GM12864 (cell line): Measurements from ENCODE around the gene PRSS57.
A peak's percentile ranks its signal among the peaks of the same experiment; 100 is the strongest.
"Not testable (repeated sequence)": the region's sequence is repeated elsewhere in the genome, so short reads cannot be mapped to it uniquely, and the experiment has no call there.

Experiments used
- DNase-seq: peaks from one replicate; pipeline ENCODE4 v3.0.0-alpha.2; 2011; ENCODE audit warnings: low read depth
- H3K4me3 ChIP-seq: 2 replicates; pipeline ENCODE4 v1.5.1; 2011; ENCODE audit warnings: mild to moderate bottlenecking, low read depth, low read length, control low read depth
- TF ChIP-seq, protein P1 (sequence below): IDR thresholded peaks from 2 replicates; pipeline ENCODE4 v1.5.1; 2011; ENCODE audit warnings: low read depth, mild to moderate bottlenecking, moderate library complexity, low read length, control low read depth, inconsistent platforms; ENCODE audit errors: missing control alignments

Gene PRSS57

DNA sequence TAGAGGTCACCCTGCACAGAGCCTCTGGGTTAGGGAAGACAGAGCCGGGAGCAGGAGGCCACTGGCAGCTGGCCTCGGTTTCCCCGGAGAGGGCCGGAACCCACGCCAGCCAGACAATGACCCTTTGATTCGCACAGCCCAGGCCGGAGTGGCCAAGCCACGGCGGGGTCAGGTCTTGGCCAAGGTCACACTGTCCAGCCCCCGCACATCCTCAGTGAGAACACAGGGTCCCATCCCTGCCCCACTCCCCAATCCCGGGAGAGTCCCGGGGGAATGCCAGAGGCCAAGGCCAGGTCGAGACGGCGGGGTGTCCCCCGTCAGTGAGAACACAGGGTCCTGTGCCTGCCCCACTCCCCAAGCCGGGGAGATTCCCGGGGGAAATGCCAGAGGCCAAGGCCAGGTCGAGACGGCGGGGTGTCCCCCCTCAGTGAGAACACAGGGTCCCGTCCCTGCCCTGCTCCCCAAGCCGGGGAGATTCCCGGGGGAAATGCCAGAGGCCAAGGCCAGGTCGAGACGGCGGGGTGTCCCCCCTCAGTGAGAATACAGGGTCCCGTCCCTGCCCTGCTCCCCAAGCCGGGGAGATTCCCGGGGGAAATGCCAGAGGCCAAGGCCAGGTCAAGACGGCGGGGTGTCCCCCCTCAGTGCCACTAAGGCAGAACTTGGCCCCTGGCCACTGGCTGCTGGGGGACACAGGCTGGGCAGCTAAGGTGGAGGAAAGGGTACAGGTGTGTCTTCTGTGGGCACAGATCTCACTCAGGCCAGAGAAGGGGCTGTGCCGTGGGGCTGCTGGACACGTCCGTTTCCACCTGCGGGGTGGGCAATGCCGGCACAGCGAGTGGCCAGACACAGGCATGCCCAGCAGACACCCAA, 20.7 kb downstream of the PRSS57 start:
- H3K4me3 ChIP-seq: no peak overlapping the region
- DNase-seq: no peak
- TF ChIP-seq, protein P1, sequence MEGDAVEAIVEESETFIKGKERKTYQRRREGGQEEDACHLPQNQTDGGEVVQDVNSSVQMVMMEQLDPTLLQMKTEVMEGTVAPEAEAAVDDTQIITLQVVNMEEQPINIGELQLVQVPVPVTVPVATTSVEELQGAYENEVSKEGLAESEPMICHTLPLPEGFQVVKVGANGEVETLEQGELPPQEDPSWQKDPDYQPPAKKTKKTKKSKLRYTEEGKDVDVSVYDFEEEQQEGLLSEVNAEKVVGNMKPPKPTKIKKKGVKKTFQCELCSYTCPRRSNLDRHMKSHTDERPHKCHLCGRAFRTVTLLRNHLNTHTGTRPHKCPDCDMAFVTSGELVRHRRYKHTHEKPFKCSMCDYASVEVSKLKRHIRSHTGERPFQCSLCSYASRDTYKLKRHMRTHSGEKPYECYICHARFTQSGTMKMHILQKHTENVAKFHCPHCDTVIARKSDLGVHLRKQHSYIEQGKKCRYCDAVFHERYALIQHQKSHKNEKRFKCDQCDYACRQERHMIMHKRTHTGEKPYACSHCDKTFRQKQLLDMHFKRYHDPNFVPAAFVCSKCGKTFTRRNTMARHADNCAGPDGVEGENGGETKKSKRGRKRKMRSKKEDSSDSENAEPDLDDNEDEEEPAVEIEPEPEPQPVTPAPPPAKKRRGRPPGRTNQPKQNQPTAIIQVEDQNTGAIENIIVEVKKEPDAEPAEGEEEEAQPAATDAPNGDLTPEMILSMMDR: no peak

DNA sequence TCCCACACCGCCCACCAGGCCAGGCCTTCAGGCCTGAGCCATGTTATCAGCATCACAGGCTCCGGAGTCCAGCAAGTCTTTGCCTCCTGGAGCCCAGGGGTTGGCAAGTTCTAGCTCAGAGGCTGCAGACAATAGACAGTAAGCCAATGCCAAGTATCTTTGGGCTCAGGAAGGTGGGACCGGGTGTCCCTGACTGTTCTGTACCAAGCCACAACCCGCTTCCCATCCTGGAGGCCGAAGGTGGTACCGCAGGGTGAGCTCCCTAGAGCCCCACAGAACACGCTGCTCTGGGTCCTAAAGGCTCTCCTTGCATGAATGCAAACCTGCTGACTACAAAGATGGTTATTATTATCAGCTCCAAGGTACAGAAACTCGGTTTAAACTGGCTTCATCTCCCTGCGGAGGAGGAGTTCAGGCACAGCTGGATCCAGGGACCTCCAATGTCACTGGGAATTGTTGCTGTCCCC, 24.6 kb downstream of the PRSS57 start:
- TF ChIP-seq, protein P1: peak; percentile 51
- DNase-seq: no peak

DNA sequence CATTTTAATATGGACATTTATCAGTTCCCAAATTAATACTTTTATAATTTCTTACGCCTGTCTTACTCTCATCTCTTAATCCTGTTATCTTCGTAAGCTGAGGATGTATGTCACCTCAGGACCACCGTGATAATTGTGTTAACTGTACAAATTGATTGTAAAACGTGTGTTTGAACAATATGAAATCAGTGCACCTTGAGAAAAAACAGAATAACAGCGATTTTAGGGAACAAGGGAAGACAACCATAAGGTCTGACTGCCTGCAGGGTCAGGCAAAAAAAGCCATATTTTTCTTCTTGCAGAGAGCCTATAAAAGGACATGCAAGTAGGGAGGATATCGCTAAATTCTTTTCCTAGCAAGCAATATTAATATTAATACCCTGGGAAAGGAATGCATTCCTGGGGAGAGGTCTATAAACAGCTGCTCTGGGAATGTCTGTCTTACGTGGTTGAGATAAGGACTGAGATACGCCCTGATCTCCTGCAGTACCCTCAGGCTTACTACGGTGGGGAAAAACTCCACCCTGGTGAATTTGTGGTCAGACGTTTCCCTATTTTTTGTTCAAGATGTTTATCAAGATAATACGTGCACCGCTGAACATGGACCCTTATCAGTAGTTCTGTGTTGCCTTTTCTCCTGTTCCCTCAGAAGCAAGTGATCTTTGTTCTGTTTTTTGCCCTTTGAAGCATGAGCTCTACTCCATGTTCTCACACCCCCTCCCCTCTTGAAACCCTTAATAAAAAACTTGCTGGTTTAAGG, 26.4 kb downstream of the PRSS57 start:
- H3K4me3 ChIP-seq, DNase-seq: not testable (repeated sequence)

More for the DNA sequence above, 24.6 kb downstream of the PRSS57 start:
- H3K4me3 ChIP-seq: no peak overlapping the region

DNA sequence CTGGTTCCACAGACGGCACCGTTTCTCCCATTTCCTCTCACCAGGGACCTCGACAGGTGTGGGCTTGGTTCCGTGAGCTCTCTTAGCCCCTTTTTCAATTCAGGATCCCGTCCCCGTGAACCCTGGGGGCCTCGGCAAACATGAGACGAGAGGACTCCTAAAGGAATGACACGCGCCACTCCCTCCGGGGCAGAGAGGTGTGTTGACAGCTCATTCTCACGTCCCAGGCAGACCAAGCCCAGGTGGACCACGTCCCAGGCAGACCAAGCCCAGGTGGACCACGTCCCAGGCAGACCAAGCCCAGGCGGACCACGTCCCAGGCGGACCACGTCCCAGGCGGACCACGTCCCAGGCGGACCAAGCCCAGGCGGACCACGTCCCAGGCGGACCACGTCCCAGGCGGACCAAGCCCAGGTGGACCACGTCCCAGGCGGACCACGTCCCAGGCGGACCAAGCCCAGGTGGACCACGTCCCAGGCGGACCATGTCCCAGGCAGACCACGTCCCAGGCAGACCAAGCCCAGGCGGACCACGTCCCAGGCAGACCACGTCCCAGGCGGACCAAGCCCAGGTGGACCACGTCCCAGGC, 28.2 kb downstream of the PRSS57 start:
- not testable (repeated sequence) for H3K4me3 ChIP-seq, DNase-seq

DNA sequence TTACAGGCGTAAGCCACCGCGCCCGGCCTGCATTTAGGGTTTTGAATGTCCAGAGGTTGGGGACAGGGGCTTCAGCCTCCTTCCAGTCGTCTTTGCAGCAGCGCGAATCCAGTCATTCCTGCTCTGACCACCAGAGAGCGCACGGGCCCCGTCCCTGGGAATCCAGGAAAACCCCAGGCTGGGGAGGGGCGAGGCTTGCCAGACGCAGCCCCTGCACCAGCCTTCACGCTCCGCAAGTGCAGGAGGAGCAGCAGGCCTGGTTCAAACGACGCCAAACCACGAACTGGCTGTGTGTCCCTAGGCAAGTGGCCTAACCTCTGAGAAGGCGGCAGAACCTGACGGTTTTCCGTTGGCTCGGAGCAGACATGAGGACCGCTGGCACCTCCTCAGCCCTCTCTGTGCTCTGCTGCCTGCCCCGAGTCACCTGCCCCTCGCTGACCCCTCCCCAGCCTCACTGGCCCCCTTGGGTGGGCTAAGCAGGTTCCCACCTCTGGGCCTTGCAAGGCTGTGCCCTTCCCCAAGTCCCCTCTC, 30.3 kb downstream of the PRSS57 start:
- TF ChIP-seq, protein P1: peak; percentile 93
- DNase-seq: peak; percentile 34
- no peak overlapping the region; the same call in 1 of the 2 replicates for H3K4me3 ChIP-seq

DNA sequence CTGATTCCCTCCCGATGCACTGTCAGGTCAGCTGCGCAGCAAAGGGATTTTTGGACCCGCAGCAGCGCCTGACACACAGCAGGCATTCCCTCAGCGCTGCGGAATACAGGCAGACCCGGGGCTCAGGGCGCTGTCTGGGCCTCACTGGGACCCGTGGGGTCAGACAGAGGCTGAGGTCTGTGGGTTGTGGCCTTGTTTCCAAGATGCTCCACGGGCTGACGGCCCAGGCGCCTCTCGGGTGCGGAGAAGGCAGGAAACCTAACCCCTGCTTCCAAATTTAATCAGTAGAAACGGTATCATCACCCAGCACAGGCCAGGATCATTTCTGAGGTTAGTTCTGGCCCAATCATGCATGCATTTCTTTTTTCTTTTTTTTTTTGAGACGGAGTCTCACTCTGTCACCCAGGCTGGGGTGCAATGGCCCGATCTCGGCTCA, 31.6 kb downstream of the PRSS57 start:
- peak overlapping the region; percentile 60 for H3K4me3 ChIP-seq
- TF ChIP-seq, protein P1: no peak
- no peak for DNase-seq

DNA sequence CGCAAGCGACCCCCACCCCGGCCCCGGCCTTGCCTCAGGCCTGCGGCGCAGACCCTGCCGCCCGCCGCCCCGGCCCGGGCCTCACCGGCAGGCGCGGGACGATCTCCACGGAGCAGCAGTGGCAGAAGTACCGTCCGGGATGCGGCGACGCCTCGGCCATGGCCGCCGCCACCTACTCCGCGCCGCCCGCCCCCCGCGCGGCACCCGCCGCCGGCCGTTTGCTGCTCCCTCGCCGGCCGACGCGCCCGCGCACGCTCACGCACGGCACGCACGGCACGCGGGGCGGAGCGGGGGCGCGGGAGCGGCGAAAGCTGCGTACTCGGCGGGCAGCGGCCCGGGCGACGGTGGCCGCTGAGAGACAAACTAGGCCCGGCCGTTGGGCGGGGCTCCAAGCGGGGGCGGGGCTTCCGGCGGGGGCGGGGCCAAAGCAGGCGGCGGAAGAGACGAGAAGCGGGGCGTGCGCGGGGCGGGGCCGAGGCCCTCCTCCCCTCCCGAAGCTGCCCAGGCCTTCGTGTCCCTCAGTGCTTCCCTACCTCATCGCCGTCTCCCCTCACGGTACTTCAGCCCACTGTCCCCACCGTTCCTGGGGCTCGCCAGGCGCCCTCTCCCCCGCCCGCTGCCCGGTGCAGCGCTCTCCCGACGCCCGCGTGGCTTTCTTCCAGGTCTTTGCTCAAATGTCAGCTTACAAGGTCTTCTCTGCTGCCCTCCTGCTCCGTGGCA, 32.1 kb downstream of the PRSS57 start, which contains the start of gene RNF126:
Gene RNF126, minus strand, starts transcription at position 253 of the 720 bp plus-strand sequence. Its CDS starts 93 bp downstream, at position 160.
- TF ChIP-seq, protein P1: no peak
- H3K4me3 ChIP-seq: peak within 1 kb of the TSS; percentile 75
- peak; percentile 60 for DNase-seq
